Activated CD4-positive, alpha-beta T cell treated with anti-CD3 and anti-CD28 coated beads for 48 hours (primary cell): ENCODE measurements around the gene BTBD7.

Experiments
- DNase-seq: peaks from one replicate; pipeline ENCODE4 v3.0.0-alpha.2; 2020

Gene BTBD7

DNA sequence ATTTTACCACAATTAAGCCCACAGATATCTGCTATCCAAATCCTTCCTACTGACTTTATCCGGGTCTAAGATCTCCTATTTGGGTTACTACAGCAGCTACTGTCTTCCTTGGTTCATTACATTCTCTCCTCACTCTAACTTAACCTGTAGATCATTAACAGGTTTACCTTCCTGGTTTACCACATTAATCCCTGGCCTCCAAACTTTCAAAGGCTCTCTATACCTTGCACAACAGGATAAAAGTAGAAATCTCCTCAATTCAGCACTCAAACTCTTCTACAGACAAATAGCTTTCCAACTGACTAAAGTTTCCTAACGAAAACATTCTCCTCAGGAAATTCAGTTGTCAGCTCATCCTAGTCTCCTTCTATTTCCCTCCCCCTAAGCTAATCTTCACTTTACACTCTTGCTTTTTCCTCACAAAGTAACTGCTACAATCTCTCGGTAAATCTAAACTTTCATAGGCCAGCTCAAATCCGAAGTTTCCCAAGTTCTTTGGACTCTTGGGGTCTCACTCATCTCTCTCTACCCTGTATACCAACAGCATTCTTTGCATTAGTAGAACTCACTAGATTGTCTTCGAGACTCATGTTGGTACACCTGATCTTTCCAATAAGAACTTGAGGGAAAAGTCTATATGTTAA is 2.7 kb downstream of the BTBD7 start:
- no peak for DNase-seq

GRCh38 chr14:93328546-93328945 is 4.3 kb downstream of the BTBD7 start:
- no peak for DNase-seq

DNA sequence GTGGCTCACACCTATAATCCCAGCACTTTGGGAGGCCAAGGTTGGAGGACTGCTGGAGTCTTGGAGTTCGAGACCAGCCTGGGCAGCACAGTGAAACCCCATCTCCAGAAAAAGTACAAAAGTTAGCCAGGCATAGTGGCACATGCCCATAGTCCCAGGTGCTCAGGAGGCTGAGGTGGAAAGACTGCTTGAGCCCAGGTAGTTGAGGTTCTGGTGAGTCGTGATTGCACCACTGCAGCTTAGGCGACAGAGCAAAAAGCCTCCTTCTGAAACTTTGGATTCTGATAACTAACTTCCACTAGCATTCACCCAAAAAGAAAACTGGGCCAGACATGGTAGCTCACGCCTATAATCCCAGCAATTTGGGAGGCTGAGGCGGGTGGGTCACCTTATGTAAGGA is 6.6 kb downstream of the BTBD7 start:
- DNase-seq = no peak

- no peak for DNase-seq
Measured at GRCh38 chr14:93323600-93324174, 9.1 kb downstream of the BTBD7 start.

DNA sequence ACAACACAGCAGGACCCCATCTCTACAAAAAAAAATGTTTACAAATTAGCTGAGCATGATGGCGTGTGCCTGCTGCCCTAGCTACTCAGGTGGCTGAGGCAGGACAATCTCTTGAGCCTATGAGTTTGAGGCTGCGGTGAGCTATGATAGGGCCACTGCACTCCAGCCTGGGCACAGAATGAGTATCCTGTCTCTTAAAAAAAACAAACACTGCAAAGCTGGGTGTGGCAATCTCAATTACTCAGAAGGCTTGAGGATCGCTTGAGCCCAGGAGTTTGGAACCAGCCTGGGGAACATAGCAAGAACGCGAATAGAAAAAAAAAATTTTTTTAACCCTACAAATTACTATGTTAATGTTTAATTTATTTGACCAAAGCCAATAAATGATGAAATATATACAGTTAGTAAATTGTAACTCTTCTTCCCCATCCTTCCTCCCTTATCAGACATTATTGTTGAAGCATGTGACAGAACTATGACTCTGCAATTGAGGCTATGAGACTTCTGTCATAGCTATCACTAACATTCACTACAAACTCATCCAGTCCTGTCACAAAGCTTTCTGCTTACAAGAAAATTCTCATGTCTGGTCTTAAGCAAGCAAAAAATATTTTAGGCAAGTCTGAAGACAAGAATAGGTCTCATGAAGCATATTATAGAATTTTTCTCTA is 9.8 kb downstream of the BTBD7 start:
- no peak for DNase-seq

GRCh38 chr14:93320489-93320888 is 12.3 kb downstream of the BTBD7 start:
- DNase-seq = no peak

GRCh38 chr14:93319958-93320357 is 12.9 kb downstream of the BTBD7 start:
- DNase-seq = no peak

- DNase-seq = no peak
Measured at GRCh38 chr14:93319494-93319893, 13.3 kb downstream of the BTBD7 start.

- no peak for DNase-seq
Measured at GRCh38 chr14:93318927-93319326, 13.9 kb downstream of the BTBD7 start.

GRCh38 chr14:93317875-93318807 is 14.7 kb downstream of the BTBD7 start:
- no peak for DNase-seq

DNA sequence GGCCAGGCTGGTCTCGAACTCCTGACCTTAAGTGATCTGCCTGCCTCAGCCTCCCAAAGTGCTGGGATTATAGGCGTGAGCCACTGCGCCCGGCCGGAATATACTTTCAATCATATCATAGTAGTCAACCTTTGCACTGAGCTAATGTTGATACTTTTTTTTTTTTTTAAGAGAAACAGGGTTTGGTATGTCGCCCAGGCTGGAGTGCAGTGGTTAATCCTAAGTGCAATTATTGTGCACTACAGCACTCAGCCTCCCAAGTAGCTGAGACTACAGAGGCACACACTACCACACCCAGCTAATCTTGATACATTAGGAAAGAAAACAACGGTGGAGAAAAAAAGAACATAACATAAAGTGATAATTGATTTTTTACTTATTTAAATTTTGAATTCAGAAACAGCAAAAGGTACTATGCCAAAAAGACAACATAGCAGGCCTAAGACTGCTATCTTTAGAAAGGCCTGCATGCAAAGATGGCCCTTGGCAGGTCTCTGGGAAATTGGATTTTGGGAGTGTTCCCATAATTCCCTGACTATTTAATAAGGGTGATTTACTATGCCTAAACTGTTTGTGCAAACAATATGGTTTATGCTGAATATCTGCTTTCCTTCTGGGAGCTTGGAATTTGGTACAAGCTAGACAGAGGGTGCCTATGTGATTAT is 15.5 kb downstream of the BTBD7 start:
- no peak for DNase-seq

GRCh38 chr14:93316716-93317115 is 16.1 kb downstream of the BTBD7 start:
- DNase-seq = no peak

- DNase-seq = no peak
Measured at GRCh38 chr14:93315575-93315974, 17.3 kb downstream of the BTBD7 start.

GRCh38 chr14:93311082-93311481 is 21.8 kb downstream of the BTBD7 start:
- DNase-seq = no peak

DNA sequence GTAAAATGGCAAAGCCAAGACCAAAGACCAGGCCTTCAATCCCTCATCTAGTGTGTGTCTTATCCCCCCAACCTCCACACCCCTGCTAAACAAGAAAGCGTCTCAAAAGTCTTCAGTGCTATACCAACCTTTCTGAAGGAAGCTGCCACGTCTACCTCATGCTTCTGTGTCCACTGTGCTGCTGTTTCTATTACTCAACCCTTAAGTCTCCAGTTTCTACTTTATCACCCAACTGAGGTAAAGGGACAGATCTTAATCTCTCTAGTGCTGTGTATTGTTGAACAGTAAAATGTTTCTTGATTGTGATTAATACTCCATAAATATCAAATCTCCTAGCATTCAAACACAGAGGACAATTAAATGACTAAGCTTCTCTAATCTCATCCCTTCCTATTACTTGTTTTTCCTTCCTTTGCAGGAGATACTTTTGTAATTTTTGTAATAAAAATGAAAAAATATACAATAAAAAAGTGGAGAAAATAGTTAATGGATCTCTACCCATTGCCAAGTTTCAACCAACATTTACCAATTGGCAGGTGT is 23.3 kb downstream of the BTBD7 start:
- DNase-seq = no peak

DNA sequence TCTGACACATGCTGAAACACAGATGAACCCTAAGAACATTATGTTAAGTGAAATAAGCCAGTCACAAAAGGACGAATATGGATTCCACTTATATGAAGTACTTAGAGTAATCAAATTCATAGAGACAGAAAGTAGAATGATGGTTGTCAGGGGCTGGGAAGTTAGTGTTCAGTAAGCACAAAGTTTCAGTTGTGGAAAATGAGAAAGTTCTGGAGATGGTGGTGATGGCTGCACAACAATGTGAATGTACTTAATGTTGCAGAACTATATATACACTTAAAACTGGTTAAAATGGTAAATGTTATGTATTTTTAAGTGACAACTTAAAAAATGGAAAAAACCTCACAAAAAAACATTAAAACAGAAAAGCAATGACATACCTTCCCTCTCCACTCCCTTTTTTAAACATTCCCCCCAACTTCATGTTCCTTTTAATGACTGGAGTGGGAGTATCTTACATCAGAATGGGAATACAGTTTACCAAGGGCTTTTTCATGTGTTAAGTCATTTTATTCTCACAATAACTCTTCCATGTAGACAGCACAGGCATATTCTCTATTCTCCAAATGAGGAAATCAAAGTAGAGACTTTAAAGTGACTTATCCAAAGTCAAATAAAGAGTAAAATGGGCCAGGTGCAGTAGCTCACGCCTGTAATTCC is 24.0 kb downstream of the BTBD7 start:
- no peak for DNase-seq

GRCh38 chr14:93306812-93307211 is 26.0 kb downstream of the BTBD7 start:
- DNase-seq = no peak

DNA sequence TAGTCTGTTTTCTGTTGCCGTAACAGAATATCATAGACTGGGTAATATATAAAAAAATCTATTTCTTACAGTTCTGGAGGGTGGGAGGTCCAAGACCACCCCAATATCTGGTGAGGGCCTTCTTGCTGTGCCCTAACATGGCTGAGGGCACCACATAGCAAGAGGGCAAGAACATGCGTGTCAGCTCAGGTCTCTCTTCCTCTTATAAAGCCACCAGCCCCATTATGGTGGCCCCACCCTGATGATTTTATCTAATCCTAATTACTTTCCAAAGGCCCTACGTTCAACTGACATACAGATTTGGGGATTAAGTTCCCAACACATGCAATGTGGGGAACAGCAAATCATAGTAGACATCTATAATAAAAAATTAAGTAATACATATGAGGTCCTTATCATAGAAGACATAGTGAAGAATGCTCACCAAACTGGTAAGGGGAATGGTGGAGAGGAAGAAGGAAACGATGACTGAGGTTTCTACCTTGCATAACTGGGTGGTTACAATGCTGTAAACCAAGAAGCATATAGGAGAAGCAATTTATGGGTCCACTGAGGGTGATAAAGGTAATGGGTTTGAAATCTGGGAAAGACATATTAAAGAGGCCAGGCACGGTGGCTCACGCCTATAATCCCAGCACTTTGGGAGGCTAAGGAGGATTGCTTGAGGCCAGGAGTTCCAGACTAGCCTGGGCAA is 27.0 kb downstream of the BTBD7 start:
- no peak for DNase-seq

DNA sequence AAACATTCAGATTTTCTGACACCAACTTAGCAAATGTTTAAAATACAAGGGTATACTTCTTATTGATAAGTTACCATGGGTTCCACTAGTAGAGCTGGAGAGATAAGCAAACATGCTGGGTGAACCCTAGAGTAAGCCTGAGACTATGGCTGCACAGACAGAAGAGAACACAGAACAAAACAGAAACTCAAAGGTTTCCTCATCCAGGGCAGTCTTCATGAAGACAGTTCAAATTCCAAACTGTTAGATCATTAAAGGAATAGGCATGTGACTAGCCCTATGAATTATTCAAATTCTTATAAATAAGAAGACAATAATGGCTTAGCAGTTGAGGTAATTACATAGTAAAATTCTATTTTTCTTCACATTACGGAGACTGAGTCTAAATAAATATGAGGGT is 28.1 kb downstream of the BTBD7 start:
- no peak for DNase-seq

GRCh38 chr14:93303659-93304058 is 29.2 kb downstream of the BTBD7 start:
- DNase-seq = no peak
